ENCODE data around the gene TXNDC17.

TXNDC17 gene

GRCh38 chr17:6630390-6630789 is 10.5 kb upstream of the TXNDC17 start:
- POLR2A ChIA-PET, result no interaction called here
- TF ChIP-seq FOXK2 (IDR thresholded peaks at IDR 0.05), result no peak
- no peak for TF ChIP-seq LEF1 (IDR thresholded peaks at IDR 0.05; ENCODE audit: borderline replicate concordance)
- TF ChIP-seq ARNT (IDR thresholded peaks at IDR 0.05), result no peak
- DNase-seq (ENCODE audit: extremely low spot score), result no peak
- CTCF ChIA-PET, result no interaction called here

GRCh38 chr17:6632530-6632929 is 8.3 kb upstream of the TXNDC17 start:
- DNase-seq (ENCODE audit: extremely low spot score), result no peak
- ChIA-PET POLR2A (no interaction called here), CTCF (no interaction called here)
- TF ChIP-seq HDGF (IDR thresholded peaks at IDR 0.05; ENCODE audit: borderline replicate concordance), result no peak
- TF ChIP-seq ZNF384 (IDR thresholded peaks at IDR 0.05), result no peak
- TF ChIP-seq FOXM1 (IDR thresholded peaks at IDR 0.05; ENCODE audit: borderline replicate concordance), result no peak
- no peak for TF ChIP-seq PKNOX1 (IDR thresholded peaks at IDR 0.05)
- TF ChIP-seq ELF4 (IDR thresholded peaks at IDR 0.05), result no peak
- TF ChIP-seq FOXK2 (IDR thresholded peaks at IDR 0.05), result no peak
- no peak for TF ChIP-seq LEF1 (IDR thresholded peaks at IDR 0.05; ENCODE audit: borderline replicate concordance)
- TF ChIP-seq SP1 (IDR thresholded peaks at IDR 0.05), result no peak
- TF ChIP-seq BHLHE40 (IDR thresholded peaks at IDR 0.05; ENCODE audit: borderline replicate concordance), result no peak
- TF ChIP-seq FOXA1 (IDR thresholded peaks at IDR 0.05), result no peak
- TF ChIP-seq TARDBP (IDR thresholded peaks at IDR 0.05), result no peak
- no peak for TF ChIP-seq ARNT (IDR thresholded peaks at IDR 0.05)
- no peak for TF ChIP-seq SUZ12 (IDR thresholded peaks at IDR 0.05)
- no peak for TF ChIP-seq CTBP1 (IDR thresholded peaks at IDR 0.05; ENCODE audit: borderline replicate concordance)
- TF ChIP-seq L3MBTL2 (conservative IDR thresholded peaks at IDR 0.05), result no peak
- no peak for TF ChIP-seq NFRKB (IDR thresholded peaks at IDR 0.05)

DNA sequence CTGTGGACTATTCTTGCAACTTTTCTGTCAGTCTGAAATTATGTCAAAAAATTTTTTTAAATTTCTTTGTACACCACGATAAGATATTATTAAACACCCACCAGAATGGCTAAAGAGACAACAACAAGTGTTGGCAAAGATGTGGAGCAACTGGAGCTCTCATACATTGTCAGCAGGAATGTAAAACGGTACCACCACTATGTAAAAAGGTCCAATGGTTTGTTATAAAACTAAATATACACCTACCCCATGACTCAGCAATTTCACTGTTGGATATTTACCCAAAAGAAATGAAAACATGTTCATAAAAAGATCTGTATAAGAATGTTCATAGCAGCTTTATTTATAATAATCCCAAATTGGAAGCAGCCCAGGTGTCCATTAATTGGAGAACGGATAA is 7.6 kb upstream of the TXNDC17 start:
- TF ChIP-seq ZNF384 (IDR thresholded peaks at IDR 0.05), result no peak
- TF ChIP-seq PKNOX1 (IDR thresholded peaks at IDR 0.05), result no peak
- POLR2A ChIA-PET, result no interaction called here
- CTCF ChIA-PET, result no interaction called here
- no peak for DNase-seq (ENCODE audit: extremely low spot score)

DNA sequence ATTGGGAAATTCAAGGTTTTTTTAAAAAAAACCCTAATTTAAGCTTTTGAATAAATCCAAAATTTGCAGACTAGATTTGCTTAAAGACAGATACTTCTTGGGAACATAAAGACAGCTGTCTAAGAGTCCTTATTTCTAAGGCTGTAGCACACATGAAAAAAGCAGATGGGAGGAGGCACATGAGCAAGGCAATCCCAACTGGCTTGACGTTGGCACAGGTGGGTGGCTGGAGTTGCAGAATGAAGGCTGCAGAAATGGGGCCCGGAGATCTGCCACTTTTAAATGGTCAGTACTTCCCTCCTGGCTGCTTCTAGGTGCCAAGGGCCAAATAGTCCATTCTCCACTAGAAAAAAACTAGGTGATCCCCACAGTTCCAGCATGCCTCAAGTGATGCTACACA is 4.8 kb upstream of the TXNDC17 start:
- ChIA-PET CTCF (no interaction called here), POLR2A (no interaction called here)
- no peak for DNase-seq (ENCODE audit: extremely low spot score)
- TF ChIP-seq CTBP1 (IDR thresholded peaks at IDR 0.05; ENCODE audit: borderline replicate concordance), result no peak
- no peak for TF ChIP-seq FOXM1 (IDR thresholded peaks at IDR 0.05; ENCODE audit: borderline replicate concordance)
- no peak for TF ChIP-seq ARNT (IDR thresholded peaks at IDR 0.05)
- no peak for TF ChIP-seq HDGF (IDR thresholded peaks at IDR 0.05; ENCODE audit: borderline replicate concordance)
- no peak for TF ChIP-seq TARDBP (IDR thresholded peaks at IDR 0.05)
- TF ChIP-seq ELF4 (IDR thresholded peaks at IDR 0.05), result no peak
- TF ChIP-seq PKNOX1 (IDR thresholded peaks at IDR 0.05), result no peak
- TF ChIP-seq SP1 (IDR thresholded peaks at IDR 0.05), result no peak
- no peak for TF ChIP-seq LEF1 (IDR thresholded peaks at IDR 0.05; ENCODE audit: borderline replicate concordance)
- no peak for TF ChIP-seq BHLHE40 (IDR thresholded peaks at IDR 0.05; ENCODE audit: borderline replicate concordance)
- TF ChIP-seq ZNF384 (IDR thresholded peaks at IDR 0.05), result no peak
- no peak for TF ChIP-seq SUZ12 (IDR thresholded peaks at IDR 0.05)
- no peak for TF ChIP-seq L3MBTL2 (conservative IDR thresholded peaks at IDR 0.05)
- TF ChIP-seq FOXK2 (IDR thresholded peaks at IDR 0.05), result no peak
- TF ChIP-seq NFRKB (IDR thresholded peaks at IDR 0.05), result no peak

- CTCF ChIA-PET, result no interaction called here
- POLR2A ChIA-PET, result no interaction called here
- DNase-seq (ENCODE audit: extremely low spot score), result no peak
- no peak for TF ChIP-seq CTBP1 (IDR thresholded peaks at IDR 0.05; ENCODE audit: borderline replicate concordance)
- TF ChIP-seq ZNF384 (IDR thresholded peaks at IDR 0.05), result no peak
- TF ChIP-seq SUZ12 (IDR thresholded peaks at IDR 0.05), result no peak
- TF ChIP-seq SP1 (IDR thresholded peaks at IDR 0.05), result no peak
- no peak for TF ChIP-seq ELF4 (IDR thresholded peaks at IDR 0.05)
- no peak for TF ChIP-seq NFRKB (IDR thresholded peaks at IDR 0.05)
- no peak for TF ChIP-seq L3MBTL2 (conservative IDR thresholded peaks at IDR 0.05)
- no peak for TF ChIP-seq FOXK2 (IDR thresholded peaks at IDR 0.05)
- no peak for TF ChIP-seq TARDBP (IDR thresholded peaks at IDR 0.05)
- no peak for TF ChIP-seq ARNT (IDR thresholded peaks at IDR 0.05)
- no peak for TF ChIP-seq LEF1 (IDR thresholded peaks at IDR 0.05; ENCODE audit: borderline replicate concordance)
- TF ChIP-seq FOXM1 (IDR thresholded peaks at IDR 0.05; ENCODE audit: borderline replicate concordance), result no peak
- no peak for TF ChIP-seq PKNOX1 (IDR thresholded peaks at IDR 0.05)
- no peak for TF ChIP-seq HDGF (IDR thresholded peaks at IDR 0.05; ENCODE audit: borderline replicate concordance)
- no peak for TF ChIP-seq BHLHE40 (IDR thresholded peaks at IDR 0.05; ENCODE audit: borderline replicate concordance)
- TF ChIP-seq FOXA1 (IDR thresholded peaks at IDR 0.05), result no peak
These were observed 4.0 kb upstream of the TXNDC17 start for GRCh38 chr17:6636616-6637457.

GRCh38 chr17:6637458-6637840 is 3.4 kb upstream of the TXNDC17 start:
- ChIA-PET CTCF (no interaction called here), POLR2A (interaction anchor here (2.7 kb wide), 1 partner anchor 14 kb away, joined by 9 read pairs; the partner anchor contains the start of genes C17orf100 and MED31)
- TF ChIP-seq FOXK2 (IDR thresholded peaks at IDR 0.05), result no peak
- TF ChIP-seq CTBP1 (IDR thresholded peaks at IDR 0.05; ENCODE audit: borderline replicate concordance), result no peak
- no peak for TF ChIP-seq ELF4 (IDR thresholded peaks at IDR 0.05)
- no peak for TF ChIP-seq PKNOX1 (IDR thresholded peaks at IDR 0.05)
- TF ChIP-seq L3MBTL2 (conservative IDR thresholded peaks at IDR 0.05), result no peak
- TF ChIP-seq BHLHE40 (IDR thresholded peaks at IDR 0.05; ENCODE audit: borderline replicate concordance), result no peak
- no peak for TF ChIP-seq FOXA1 (IDR thresholded peaks at IDR 0.05)
- TF ChIP-seq ZNF384 (IDR thresholded peaks at IDR 0.05), result no peak
- no peak for TF ChIP-seq SUZ12 (IDR thresholded peaks at IDR 0.05)
- no peak for TF ChIP-seq HDGF (IDR thresholded peaks at IDR 0.05; ENCODE audit: borderline replicate concordance)
- no peak for TF ChIP-seq LEF1 (IDR thresholded peaks at IDR 0.05; ENCODE audit: borderline replicate concordance)
- no peak for DNase-seq (ENCODE audit: extremely low spot score)
